Choroid plexus epithelial cell (primary cell): ENCODE data around the gene CHCHD6.

Experiments
- DNase-seq: peaks from one replicate; pipeline ENCODE4 v3.0.0-alpha.2; 2010; ENCODE audit warnings: low read depth
- H3K4me3 ChIP-seq: 2 replicates; pipeline ENCODE4 v1.5.1; 2011; ENCODE audit warnings: low read depth, mild to moderate bottlenecking, control low read depth, low read length, moderate library complexity
- CTCF ChIP-seq: conservative IDR thresholded peaks from 2 replicates; pipeline ENCODE4 v1.5.1; 2011; ENCODE audit warnings: low read depth, mild to moderate bottlenecking, control low read depth, inconsistent platforms, low read length, moderate library complexity

Gene CHCHD6

DNA sequence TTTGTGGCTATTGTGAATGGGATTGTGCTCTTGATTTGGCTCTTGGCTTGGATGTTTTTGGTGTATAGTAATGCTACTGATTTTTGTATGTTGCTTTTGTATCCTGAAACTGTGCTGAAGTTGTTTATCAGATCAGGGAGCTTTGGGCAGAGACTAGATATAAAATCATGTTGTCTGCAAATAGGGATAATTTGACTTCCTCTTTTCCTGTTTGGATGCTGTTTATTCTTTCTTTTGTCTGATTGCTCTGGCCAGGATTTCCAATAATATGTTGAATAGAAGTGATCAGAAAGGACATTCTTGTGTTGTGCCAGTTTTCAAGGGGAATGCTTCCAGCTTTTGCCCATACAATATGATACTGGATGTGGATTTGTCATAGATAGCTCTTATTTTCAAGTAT lies 66.1 kb downstream of the CHCHD6 start:
- TF ChIP-seq CTCF, result no peak
- DNase-seq, result no peak

DNA sequence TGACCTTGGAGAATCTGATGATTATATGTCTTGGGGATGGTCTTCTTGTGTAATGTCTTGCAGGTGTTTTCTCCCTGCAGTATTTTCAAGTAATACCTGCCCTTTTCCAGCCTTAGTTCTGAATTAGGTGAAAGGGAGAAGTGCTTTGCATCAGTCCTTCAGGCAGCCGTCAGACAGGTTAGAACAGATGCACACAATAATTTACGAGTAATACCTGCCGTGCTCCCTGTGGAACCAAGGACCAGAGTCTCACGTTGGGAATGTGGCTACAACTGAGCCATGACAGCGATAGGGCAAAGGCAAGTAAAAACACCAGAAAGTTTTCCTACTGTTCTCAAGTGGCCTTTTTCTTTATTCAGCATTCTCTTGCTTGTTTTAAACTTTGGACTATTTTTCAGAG lies 69.1 kb downstream of the CHCHD6 start:
- TF ChIP-seq CTCF, result no peak

More for the DNA sequence above, 66.1 kb downstream of the CHCHD6 start:
- H3K4me3 ChIP-seq, result no peak overlapping the region

GRCh38 chr3:126773783-126774182 lies 69.7 kb downstream of the CHCHD6 start:
- no peak for TF ChIP-seq CTCF
- no peak overlapping the region for H3K4me3 ChIP-seq
- DNase-seq, result no peak

More for the DNA sequence above, 69.1 kb downstream of the CHCHD6 start:
- no peak overlapping the region for H3K4me3 ChIP-seq
- no peak for DNase-seq

GRCh38 chr3:126777366-126777765 lies 73.3 kb downstream of the CHCHD6 start:
- DNase-seq, result peak; percentile 29
- TF ChIP-seq CTCF, result no peak
- H3K4me3 ChIP-seq, result no peak overlapping the region

DNA sequence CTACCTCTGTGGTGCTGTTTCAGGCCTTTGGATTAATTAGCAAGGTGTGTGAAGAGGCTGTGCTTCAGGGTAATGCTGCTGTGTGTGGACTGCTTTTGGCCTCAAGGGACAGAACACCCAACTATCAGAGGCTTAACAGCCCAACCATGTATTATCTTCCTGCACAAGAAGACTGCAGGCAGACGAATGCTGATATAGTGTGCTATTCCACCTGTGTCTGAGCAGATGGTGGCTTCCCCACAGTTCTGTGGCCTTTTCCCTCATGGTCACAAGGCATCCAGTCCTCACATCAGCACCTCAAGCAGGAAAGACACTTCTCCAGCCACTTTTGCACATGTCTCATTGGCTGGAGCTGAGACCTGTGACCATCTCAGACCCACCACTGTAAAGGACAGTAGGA lies 76.6 kb downstream of the CHCHD6 start:
- DNase-seq, result no peak
- H3K4me3 ChIP-seq, result no peak overlapping the region
- TF ChIP-seq CTCF, result no peak

DNA sequence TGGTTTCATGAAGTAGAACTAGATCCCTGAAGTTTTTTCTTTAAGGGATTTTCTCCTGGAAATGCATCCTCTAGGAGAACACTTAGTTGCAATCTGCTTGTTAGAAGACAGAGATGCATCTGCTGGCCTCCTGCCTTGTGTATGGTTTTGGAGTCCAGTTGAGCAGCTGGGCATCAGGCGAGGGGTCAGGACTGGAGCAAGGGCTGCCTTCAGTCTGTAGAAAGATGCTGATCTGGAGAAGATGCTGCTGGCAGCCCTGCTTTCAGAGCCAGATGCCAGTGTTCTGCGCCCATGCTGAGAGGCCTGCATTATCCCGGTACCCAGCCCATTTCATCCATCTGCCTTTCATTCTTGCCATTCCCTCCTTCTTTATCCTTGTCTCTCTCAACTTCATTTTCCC lies 77.4 kb downstream of the CHCHD6 start:
- no peak for TF ChIP-seq CTCF
- no peak overlapping the region for H3K4me3 ChIP-seq
- DNase-seq, result no peak

DNA sequence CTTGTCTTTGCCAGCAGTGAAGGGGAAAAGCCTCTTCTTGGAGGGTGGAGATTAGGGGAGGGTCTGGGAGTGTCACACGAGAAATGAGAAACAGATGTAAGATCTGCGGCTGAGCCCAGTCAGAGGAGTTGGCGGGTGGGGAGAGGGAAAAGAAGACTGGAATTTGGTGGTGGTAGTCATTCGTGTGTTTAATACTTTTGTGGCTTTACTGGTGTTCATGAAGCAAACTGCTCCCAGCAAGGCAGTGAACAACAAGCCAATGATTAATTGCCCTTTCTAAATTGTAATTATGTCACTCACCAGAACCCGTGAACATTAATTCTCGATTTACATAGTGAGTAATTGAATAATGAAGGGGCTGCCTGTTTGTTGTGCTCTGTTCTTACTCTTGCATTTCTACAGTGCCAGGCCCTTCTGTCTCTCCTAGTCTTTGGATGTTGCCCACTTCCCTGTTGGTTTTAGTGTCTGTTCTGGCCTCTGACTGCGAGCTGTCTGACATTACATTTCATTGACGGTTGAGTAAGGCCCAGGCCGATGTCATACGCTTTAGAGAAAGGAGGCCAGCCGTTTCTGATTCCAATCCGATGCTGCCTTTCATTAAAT lies 78.0 kb downstream of the CHCHD6 start:
- no peak for TF ChIP-seq CTCF
- H3K4me3 ChIP-seq, result no peak overlapping the region

More for the DNA sequence above, 78.0 kb downstream of the CHCHD6 start:
- peak; percentile 6 for DNase-seq
